ENCODE results near the gene LRRC39. TPM values are rescaled to one million over a fixed set of nuclear protein-coding genes. Genes with fewer than 3 reads are reported as not detected.
"Not testable (repeated sequence)": the region's sequence is repeated elsewhere in the genome, so short reads cannot be mapped to it uniquely, and the experiment has no call there.

The LRRC39 gene
- 0.98 TPM for polyA plus RNA-seq (2013, experiment 1 of 4)
- 1.1 TPM for polyA plus RNA-seq (2013, experiment 2 of 4)
- polyA plus RNA-seq (2013, experiment 3 of 4), result 0.37 TPM
- polyA plus RNA-seq (2013, experiment 4 of 4), result 0.57 TPM

DNA sequence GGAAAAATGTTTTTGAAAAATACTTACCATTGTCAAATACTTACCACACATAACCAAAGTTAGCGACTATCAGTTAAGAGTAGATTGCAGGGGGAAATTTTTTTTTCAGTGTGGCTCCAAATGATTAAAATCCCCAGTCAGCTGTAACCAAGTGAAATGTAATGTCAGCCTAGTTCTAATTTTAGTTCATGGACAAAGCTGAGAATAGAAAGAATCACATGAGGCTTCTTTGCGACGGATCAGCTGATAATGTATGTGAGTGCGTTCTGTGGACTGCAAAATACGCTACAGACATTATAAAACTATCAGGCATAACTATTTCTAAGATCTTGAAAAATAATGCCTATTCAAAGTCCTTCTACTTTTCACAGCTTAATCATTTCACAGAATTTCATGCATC lies at the start of gene LRRC39:
TSS of gene LRRC39 (minus strand) at position 166 of the 400 bp plus-strand sequence. CDS start 9,740 bp downstream, outside the sequence.
- Histone ChIP-seq H3K4me1 (ENCODE audit: control insufficient read depth, insufficient read depth, low read length) (no peaks in the 10 kb centered on the region), H3K36me3 (ENCODE audit: control insufficient read depth, insufficient read depth, low read length) (no peaks in the 10 kb centered on the region), H3K4me3 (ENCODE audit: insufficient read depth, low read depth, low read length) (no peak within 1 kb of the TSS), H3K27me3 (ENCODE audit: control insufficient read depth, insufficient read depth, low read length, poor library complexity, severe bottlenecking) (no peaks in the 10 kb centered on the region), H3K27ac (ENCODE audit: insufficient read depth, low read depth, low read length, poor library complexity, severe bottlenecking) (no peak within 1 kb of the TSS), H3K9me3 (ENCODE audit: control insufficient read depth, low read length) (no peaks in the 10 kb centered on the region)
- 71 to 73% methylated on average over 4 to 5 of the region's 5 CpGs for WGBS, 2 experiments

DNA sequence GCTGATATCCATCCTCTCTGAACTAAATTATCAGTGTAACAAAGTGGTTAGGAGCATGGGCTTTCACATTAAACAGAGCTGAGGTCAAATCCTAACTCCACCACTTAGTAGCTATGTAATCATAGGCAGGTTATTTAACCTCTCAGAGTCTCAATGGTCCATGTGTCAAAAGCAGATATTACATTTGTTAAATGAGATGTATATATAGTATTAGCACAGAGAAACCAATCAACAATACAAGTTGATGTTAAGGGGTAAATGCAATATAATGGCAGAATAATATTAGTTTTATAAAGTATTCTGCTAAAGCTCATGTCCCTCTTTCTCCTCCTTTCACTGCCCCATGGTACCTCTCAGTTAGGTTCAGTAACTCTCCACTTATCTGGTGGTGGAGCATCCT lies 44.4 kb upstream of the LRRC39 start:
- Histone ChIP-seq H3K36me3 (ENCODE audit: control insufficient read depth, insufficient read depth, low read length) (no peaks in the 10 kb centered on the region), H3K27me3 (ENCODE audit: control insufficient read depth, insufficient read depth, low read length, poor library complexity, severe bottlenecking) (no peaks in the 10 kb centered on the region), H3K9me3 (ENCODE audit: control insufficient read depth, low read length) (no peaks in the 10 kb centered on the region), H3K27ac (ENCODE audit: insufficient read depth, low read depth, low read length, poor library complexity, severe bottlenecking) (no peak overlapping the region), H3K4me1 (ENCODE audit: control insufficient read depth, insufficient read depth, low read length) (no peaks in the 10 kb centered on the region), H3K4me3 (ENCODE audit: insufficient read depth, low read depth, low read length) (no peak overlapping the region)

DNA sequence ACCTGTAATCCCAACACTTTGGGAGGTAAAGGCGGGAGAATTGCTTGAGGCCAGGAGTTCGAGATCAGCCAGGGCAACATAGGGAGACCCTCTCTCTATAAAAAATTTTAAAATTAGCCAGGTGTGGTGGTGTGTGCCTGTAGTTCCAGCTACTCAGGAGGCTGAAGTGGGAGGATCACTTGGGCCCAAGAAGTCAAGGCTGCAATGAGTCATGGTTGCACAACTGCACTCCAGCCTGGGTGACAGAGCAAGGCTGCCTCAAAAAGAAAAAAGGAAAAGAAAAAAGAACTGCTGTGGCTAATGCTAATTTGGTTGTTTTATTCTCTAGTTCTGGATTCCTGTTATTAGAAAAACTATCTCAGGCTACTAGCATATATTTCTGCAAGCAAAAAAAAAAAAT lies 41.8 kb upstream of the LRRC39 start:
- H3K4me1 ChIP-seq (ENCODE audit: control insufficient read depth, insufficient read depth, low read length), result no peaks in the 10 kb centered on the region
- 92 to 100% methylated on average over 2 of the region's 2 CpGs for WGBS, 2 experiments
- H3K9me3 ChIP-seq (ENCODE audit: control insufficient read depth, low read length), result no peaks in the 10 kb centered on the region
- H3K27me3 ChIP-seq (ENCODE audit: control insufficient read depth, insufficient read depth, low read length, poor library complexity, severe bottlenecking), result no peaks in the 10 kb centered on the region
- H3K4me3 ChIP-seq (ENCODE audit: insufficient read depth, low read depth, low read length), result no peak overlapping the region
- peaks cover 10% of the 10 kb centered on the region for H3K36me3 ChIP-seq (ENCODE audit: control insufficient read depth, insufficient read depth, low read length)
- no peak overlapping the region for H3K27ac ChIP-seq (ENCODE audit: insufficient read depth, low read depth, low read length, poor library complexity, severe bottlenecking)

DNA sequence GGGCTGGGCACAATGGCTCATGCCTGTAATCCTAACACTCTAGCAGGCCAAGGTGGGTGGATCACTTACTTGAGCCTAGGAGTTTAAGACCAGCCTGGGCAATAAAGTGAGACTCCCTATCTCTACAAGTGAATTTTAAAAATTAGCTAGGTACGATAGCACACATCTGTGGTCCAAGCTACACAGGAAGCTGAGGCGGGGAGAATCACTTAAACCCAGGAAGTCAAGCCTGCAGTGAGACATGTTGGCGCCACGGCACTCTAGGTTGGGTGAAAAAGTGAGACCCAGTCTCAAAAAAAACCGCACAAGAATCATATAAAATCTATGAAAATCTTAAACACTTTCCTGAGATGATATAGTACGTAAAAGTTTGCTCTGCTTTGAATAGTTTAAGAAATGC lies 41.4 kb upstream of the LRRC39 start:
- Histone ChIP-seq H3K9me3 (ENCODE audit: control insufficient read depth, low read length) (no peaks in the 10 kb centered on the region), H3K4me3 (ENCODE audit: insufficient read depth, low read depth, low read length) (no peak overlapping the region), H3K4me1 (ENCODE audit: control insufficient read depth, insufficient read depth, low read length) (no peaks in the 10 kb centered on the region), H3K36me3 (ENCODE audit: control insufficient read depth, insufficient read depth, low read length) (peaks cover 14% of the 10 kb centered on the region), H3K27me3 (ENCODE audit: control insufficient read depth, insufficient read depth, low read length, poor library complexity, severe bottlenecking) (no peaks in the 10 kb centered on the region), H3K27ac (ENCODE audit: insufficient read depth, low read depth, low read length, poor library complexity, severe bottlenecking) (no peak overlapping the region)
- WGBS, 2 experiments, result 77 to 78% methylated on average over 6 of the region's 6 CpGs

DNA sequence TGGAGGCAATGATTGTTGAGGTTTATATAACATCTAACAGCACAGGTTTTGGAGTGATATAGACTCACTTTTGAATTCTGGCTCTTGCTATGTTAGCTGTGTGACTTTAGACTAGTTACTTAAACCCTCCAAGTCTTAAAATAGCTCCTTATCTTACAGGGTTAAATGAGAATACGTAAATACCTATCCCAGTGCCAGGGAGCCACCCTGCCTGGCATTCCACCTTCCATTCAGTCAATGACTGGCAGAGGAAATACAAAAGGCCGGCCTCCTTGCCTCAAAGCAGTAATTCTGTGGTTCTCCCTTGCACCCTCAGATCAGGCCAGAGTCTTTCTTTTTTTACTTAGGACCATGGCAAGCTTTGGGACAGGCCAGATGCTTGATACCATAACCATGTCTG lies 39.8 kb upstream of the LRRC39 start:
- Histone ChIP-seq H3K4me3 (ENCODE audit: insufficient read depth, low read depth, low read length) (no peak overlapping the region), H3K36me3 (ENCODE audit: control insufficient read depth, insufficient read depth, low read length) (peaks cover 18% of the 10 kb centered on the region), H3K4me1 (ENCODE audit: control insufficient read depth, insufficient read depth, low read length) (no peaks in the 10 kb centered on the region), H3K27ac (ENCODE audit: insufficient read depth, low read depth, low read length, poor library complexity, severe bottlenecking) (no peak overlapping the region), H3K9me3 (ENCODE audit: control insufficient read depth, low read length) (no peaks in the 10 kb centered on the region), H3K27me3 (ENCODE audit: control insufficient read depth, insufficient read depth, low read length, poor library complexity, severe bottlenecking) (no peaks in the 10 kb centered on the region)
- WGBS, 2 experiments, result 90 to 91% methylated on average over 2 of the region's 2 CpGs

DNA sequence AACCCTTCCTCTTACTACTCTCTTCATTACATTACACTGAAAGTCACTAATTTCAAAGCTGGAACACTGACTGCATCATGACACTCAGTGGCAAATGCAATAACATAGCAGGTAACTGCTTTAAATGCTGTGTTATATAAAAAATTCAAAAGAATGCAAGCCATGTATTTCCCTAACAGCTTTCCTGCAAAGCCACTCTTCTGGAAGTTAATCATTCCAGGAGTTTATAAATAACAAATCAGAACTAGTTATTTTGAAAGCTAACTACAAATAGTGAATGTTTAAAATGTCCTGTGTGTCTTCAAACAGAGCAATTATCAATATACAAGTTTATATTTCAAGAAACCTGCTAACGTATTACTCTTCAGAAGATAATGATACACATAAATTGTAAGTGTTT lies 37.0 kb upstream of the LRRC39 start:
- Histone ChIP-seq H3K4me1 (ENCODE audit: control insufficient read depth, insufficient read depth, low read length) (no peaks in the 10 kb centered on the region), H3K36me3 (ENCODE audit: control insufficient read depth, insufficient read depth, low read length) (peaks cover 22% of the 10 kb centered on the region), H3K9me3 (ENCODE audit: control insufficient read depth, low read length) (no peaks in the 10 kb centered on the region), H3K27me3 (ENCODE audit: control insufficient read depth, insufficient read depth, low read length, poor library complexity, severe bottlenecking) (no peaks in the 10 kb centered on the region), H3K4me3 (ENCODE audit: insufficient read depth, low read depth, low read length) (no peak overlapping the region), H3K27ac (ENCODE audit: insufficient read depth, low read depth, low read length, poor library complexity, severe bottlenecking) (no peak overlapping the region)
- 100% methylated on average over 1 of the region's 1 CpG; no CpG with 5 or more reads in 1 of the 2 experiments for WGBS, 2 experiments

DNA sequence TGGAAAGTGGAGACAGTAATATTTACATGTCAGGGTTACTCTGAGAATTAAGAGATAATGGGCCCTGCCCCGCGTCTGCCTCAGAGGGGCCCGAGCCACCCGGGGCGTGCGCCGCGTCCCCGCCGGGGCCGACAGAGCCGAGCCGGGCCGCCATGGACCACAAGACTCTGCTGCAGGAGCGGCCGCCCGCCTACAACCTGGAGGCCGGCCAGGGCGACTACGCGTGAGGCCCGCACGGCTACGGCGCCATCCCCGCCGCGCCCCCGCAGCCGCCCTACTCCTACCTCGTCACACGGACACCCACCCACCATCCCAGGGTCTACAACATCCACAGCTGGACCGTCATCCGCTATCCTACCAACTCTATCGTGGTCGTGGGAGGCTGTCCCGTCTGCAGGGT lies 35.1 kb upstream of the LRRC39 start:
- H3K4me3 ChIP-seq (ENCODE audit: insufficient read depth, low read depth, low read length), result no peak overlapping the region
- 95 to 97% methylated on average over 37 of the region's 37 CpGs for WGBS, 2 experiments
- no peaks in the 10 kb centered on the region for H3K27me3 ChIP-seq (ENCODE audit: control insufficient read depth, insufficient read depth, low read length, poor library complexity, severe bottlenecking)
- H3K27ac ChIP-seq (ENCODE audit: insufficient read depth, low read depth, low read length, poor library complexity, severe bottlenecking), result no peak overlapping the region
- no peaks in the 10 kb centered on the region for H3K9me3 ChIP-seq (ENCODE audit: control insufficient read depth, low read length)
- H3K4me1 ChIP-seq (ENCODE audit: control insufficient read depth, insufficient read depth, low read length), result no peaks in the 10 kb centered on the region
- peaks cover 23% of the 10 kb centered on the region for H3K36me3 ChIP-seq (ENCODE audit: control insufficient read depth, insufficient read depth, low read length)

DNA sequence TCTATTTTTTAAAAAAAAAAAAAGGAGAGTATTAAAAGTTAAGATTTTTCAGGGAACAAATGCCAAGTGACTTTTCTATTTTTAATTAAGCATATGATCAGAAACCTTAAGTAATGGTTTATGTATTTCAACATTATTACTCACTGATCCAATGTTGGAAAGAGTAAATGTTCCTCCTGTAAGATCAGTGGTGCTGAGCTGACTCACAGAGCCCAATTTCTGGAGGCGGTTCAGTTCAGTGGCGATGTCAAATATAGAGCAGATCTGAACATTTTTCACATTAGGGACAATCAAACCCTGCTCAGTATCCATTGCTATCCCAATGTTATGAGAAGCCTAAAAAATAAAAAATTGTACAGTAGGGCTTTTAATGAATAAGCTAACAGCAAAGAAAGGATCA lies 28.2 kb upstream of the LRRC39 start:
- 89 to 98% methylated on average over 2 of the region's 2 CpGs for WGBS, 2 experiments

DNA sequence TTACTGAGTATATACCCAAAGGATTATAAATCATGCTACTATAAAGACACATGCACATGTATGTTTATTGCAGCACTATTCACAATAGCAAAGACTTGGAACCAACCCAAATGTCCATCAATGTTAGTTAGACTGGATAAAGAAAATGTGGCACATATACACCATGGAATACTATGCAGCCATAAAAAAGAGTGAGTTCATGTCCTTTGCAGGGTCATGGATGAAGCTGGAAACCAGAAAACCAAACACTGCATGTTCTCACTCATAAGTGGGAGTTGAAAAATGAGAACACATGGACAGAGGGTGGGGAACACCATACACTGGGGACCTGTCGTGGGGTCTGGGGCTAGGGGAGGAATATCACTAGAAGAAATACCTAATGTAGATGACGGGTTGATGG lies 27.5 kb upstream of the LRRC39 start:
- peaks cover 16% of the 10 kb centered on the region for H3K36me3 ChIP-seq (ENCODE audit: control insufficient read depth, insufficient read depth, low read length)
- not testable (repeated sequence) for H3K4me3 ChIP-seq (ENCODE audit: insufficient read depth, low read depth, low read length); H3K9me3 ChIP-seq (ENCODE audit: control insufficient read depth, low read length); H3K4me1 ChIP-seq (ENCODE audit: control insufficient read depth, insufficient read depth, low read length); H3K27ac ChIP-seq (ENCODE audit: insufficient read depth, low read depth, low read length, poor library complexity, severe bottlenecking); H3K27me3 ChIP-seq (ENCODE audit: control insufficient read depth, insufficient read depth, low read length, poor library complexity, severe bottlenecking)
- 89 to 91% methylated on average over 1 to 2 of the region's 2 CpGs for WGBS, 2 experiments

More for the DNA sequence above, 28.2 kb upstream of the LRRC39 start:
- no peaks in the 10 kb centered on the region for H3K9me3 ChIP-seq (ENCODE audit: control insufficient read depth, low read length)
- no peak overlapping the region for H3K27ac ChIP-seq (ENCODE audit: insufficient read depth, low read depth, low read length, poor library complexity, severe bottlenecking)
- no peaks in the 10 kb centered on the region for H3K27me3 ChIP-seq (ENCODE audit: control insufficient read depth, insufficient read depth, low read length, poor library complexity, severe bottlenecking)
- no peak overlapping the region for H3K4me3 ChIP-seq (ENCODE audit: insufficient read depth, low read depth, low read length)
- no peaks in the 10 kb centered on the region for H3K4me1 ChIP-seq (ENCODE audit: control insufficient read depth, insufficient read depth, low read length)
- H3K36me3 ChIP-seq (ENCODE audit: control insufficient read depth, insufficient read depth, low read length), result peaks cover 16% of the 10 kb centered on the region

DNA sequence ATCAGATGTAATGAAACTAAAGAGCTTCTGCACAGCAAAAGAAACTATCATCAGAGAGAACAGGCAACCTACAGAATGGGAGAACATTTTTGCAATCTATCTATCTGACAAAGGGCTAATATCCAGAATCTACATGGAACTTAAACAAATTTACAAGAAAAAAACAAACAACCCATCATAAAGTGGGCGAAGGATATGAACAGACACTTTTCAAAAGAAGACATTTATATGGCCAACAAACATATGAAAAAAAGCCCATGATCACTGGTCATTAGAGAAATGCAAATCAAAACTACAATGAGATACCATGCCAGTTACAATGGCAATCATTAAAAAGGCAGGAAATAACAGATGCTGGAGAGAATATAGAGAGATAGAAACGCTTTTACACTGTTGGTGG lies 27.0 kb upstream of the LRRC39 start:
- 97 to 100% methylated on average over 2 of the region's 2 CpGs for WGBS, 2 experiments
- not testable (repeated sequence) for H3K9me3 ChIP-seq (ENCODE audit: control insufficient read depth, low read length); H3K4me1 ChIP-seq (ENCODE audit: control insufficient read depth, insufficient read depth, low read length); H3K4me3 ChIP-seq (ENCODE audit: insufficient read depth, low read depth, low read length); H3K27me3 ChIP-seq (ENCODE audit: control insufficient read depth, insufficient read depth, low read length, poor library complexity, severe bottlenecking); H3K27ac ChIP-seq (ENCODE audit: insufficient read depth, low read depth, low read length, poor library complexity, severe bottlenecking)
- H3K36me3 ChIP-seq (ENCODE audit: control insufficient read depth, insufficient read depth, low read length), result peaks cover 16% of the 10 kb centered on the region

DNA sequence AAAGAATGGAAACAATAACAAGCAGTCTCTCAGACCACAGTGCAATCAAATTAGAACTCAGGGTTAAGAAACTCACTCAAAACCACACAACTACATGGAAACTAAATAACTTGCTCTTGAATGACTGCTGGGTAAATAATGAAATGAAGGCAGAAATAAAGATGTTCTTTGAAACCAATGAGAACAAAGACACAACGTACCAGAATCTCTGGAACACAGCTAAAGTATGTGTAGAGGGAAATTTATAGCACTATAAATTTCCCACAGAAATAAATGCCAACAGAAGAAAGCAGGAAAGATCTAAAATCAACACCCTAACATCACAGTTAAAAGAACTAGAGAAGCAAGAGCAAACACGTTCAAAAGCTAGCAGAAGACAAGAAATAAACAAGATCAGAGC lies 24.6 kb upstream of the LRRC39 start:
- not testable (repeated sequence) for H3K4me1 ChIP-seq (ENCODE audit: control insufficient read depth, insufficient read depth, low read length); H3K4me3 ChIP-seq (ENCODE audit: insufficient read depth, low read depth, low read length); H3K27me3 ChIP-seq (ENCODE audit: control insufficient read depth, insufficient read depth, low read length, poor library complexity, severe bottlenecking); H3K9me3 ChIP-seq (ENCODE audit: control insufficient read depth, low read length); H3K27ac ChIP-seq (ENCODE audit: insufficient read depth, low read depth, low read length, poor library complexity, severe bottlenecking)
- 86 to 90% methylated on average over 1 to 2 of the region's 2 CpGs for WGBS, 2 experiments
- H3K36me3 ChIP-seq (ENCODE audit: control insufficient read depth, insufficient read depth, low read length), result peaks cover 12% of the 10 kb centered on the region

Data from ectodermal cell (in vitro differentiated cells).